Psoas muscle (tissue), 8 donors: Measurements from ENCODE around the gene FAM171A1. TPM values are rescaled to one million over a fixed set of nuclear protein-coding genes. Genes with fewer than 3 reads are reported as not detected.
"Not testable (repeated sequence)": the region's sequence is repeated elsewhere in the genome, so short reads cannot be mapped to it uniquely, and the experiment has no call there.

Source experiments
- ATAC-seq, 4 donors: fragments of 200-7000 bp; cut with Tn5 transposase; one replicate each; pipeline ENCODE4 v1.9.1; 2020; ENCODE audit warnings: moderate library complexity in 3 of 4, mild to moderate bottlenecking in 2 of 4
- DNase-seq, 2 donors: peaks; one replicate each; pipeline ENCODE4 v3.0.0-alpha.2; 2020
- H3K27ac ChIP-seq: fragments of 200-600 bp; one replicate; pipeline ENCODE4 v1.8.0; 2022
- H3K27me3 ChIP-seq, 3 donors: fragments of 200-600 bp in 1 of 3; one replicate each; pipeline versions ENCODE4 v1.6.1 to v1.8.0; 2013 to 2022; ENCODE audit warnings: low read length in 2 of 3, mild to moderate bottlenecking in 2 of 3, moderate library complexity in 1 of 3; ENCODE audit not compliant: insufficient read depth in 3 of 3
- H3K36me3 ChIP-seq, 2 donors: fragments of 200-600 bp in 1 of 2; one replicate each; pipeline versions ENCODE4 v1.6.1 to v1.8.0; 2013 to 2022; ENCODE audit warnings: low read depth in 1 of 2, mild to moderate bottlenecking in 1 of 2, moderate library complexity in 1 of 2; ENCODE audit not compliant: insufficient read depth in 1 of 2
- H3K4me1 ChIP-seq: fragments of 200-600 bp; one replicate; pipeline ENCODE4 v1.8.0; 2022
- H3K4me3 ChIP-seq: fragments of 200-600 bp; one replicate; pipeline ENCODE4 v1.8.0; 2022; ENCODE audit warnings: mild to moderate bottlenecking
- H3K9me3 ChIP-seq: fragments of 200-600 bp; one replicate; pipeline ENCODE4 v1.8.0; 2022
- CTCF ChIP-seq: fragments of 200-600 bp; IDR thresholded peaks from one replicate; pipeline ENCODE4 v1.8.0; 2022; ENCODE audit warnings: antibody characterized with exemption
- WGBS, 3 donors: extraction: QIAGEN DNeasy Blood & Tissue Kit; methylation state at CpG; one replicate each; pipeline versions ENCODE4 v1.1.6 to v1.1.7; 2013; 5-methylcytosine and 5-hydroxymethylcytosine counted together
- intact Hi-C, 2 donors: fragments of 100-400 bp; cut with DNase I; formaldehyde crosslinking; loops; one replicate each; pipeline versions ENCODE4 v1.11.0 to v1.14.2; 2022
- polyA plus RNA-seq, 3 donors: library from polyadenylated mRNA; stranded (reverse); fragments of 200-250 nt; gene quantifications; one replicate each; pipeline ENCODE4 v1.2.3, GENCODE V29; 2013
- total RNA-seq, 4 donors: library from RNA; stranded (reverse); fragmentation: NEBNext Ultra II Directional in 2 of 4; extraction: Animal tissue kit (Norgen Biotek cat#: 25700) in 2 of 4; gene quantifications; one replicate each; pipeline versions ENCODE4 v1.2.1 to v1.2.4, GENCODE V29; 2021 to 2023
- donor health status: healthy with polysubstance abuse.
- donor health status: DM: no; HTN: no; CAD: no; lungs with moderate emphysema.
- donor health status: Bipolar disorder and iron deficiency.
- donor health status: healthy.
- donor health status: DM: yes; HTN: yes; CAD: no.
- donor health status: DM: no; HTN: no; CAD: no.
- donor health status: DM: no; HTN: no; CAD: no.
- donor health status: DM: yes; HTN: yes; CAD: no.

Gene FAM171A1
- total and polyA plus RNA-seq, 7 donors = 3.9 to 10.5 (median 5.0) TPM

- no peak for DNase-seq
- TF ChIP-seq CTCF = no peak
- Histone ChIP-seq H3K4me1 (no peaks in the 10 kb centered on the region), H3K4me3 (no peak overlapping the region), H3K9me3 (no peaks in the 10 kb centered on the region), H3K36me3 (no peaks in the 10 kb centered on the region), H3K27me3 (no peaks in the 10 kb centered on the region), H3K27ac (no peak overlapping the region)
- no peak for ATAC-seq
- WGBS, 3 donors = 68 to 82% (median 70%) methylated on average over 1 of the region's 1 CpG
- intact Hi-C loops = no loop called here
Measured at GRCh38 chr10:15399060-15399661, 28.1 kb upstream of the FAM171A1 start.

- Histone ChIP-seq H3K9me3 (no peaks in the 10 kb centered on the region), H3K27ac (no peak overlapping the region), H3K27me3 (peaks cover 0 to 2% (median 0%) of the 10 kb centered on the region in 3 donors), H3K4me1 (no peaks in the 10 kb centered on the region), H3K4me3 (no peak overlapping the region), H3K36me3 (no peaks in the 10 kb centered on the region)
- 84 to 86% (median 85%) methylated on average over 3 of the region's 3 CpGs for WGBS, 3 donors
- intact Hi-C loops = no loop called here
- ATAC-seq (no peak), DNase-seq (no peak)
- TF ChIP-seq CTCF = no peak
Measured at GRCh38 chr10:15395935-15396334, 24.8 kb upstream of the FAM171A1 start.

DNA sequence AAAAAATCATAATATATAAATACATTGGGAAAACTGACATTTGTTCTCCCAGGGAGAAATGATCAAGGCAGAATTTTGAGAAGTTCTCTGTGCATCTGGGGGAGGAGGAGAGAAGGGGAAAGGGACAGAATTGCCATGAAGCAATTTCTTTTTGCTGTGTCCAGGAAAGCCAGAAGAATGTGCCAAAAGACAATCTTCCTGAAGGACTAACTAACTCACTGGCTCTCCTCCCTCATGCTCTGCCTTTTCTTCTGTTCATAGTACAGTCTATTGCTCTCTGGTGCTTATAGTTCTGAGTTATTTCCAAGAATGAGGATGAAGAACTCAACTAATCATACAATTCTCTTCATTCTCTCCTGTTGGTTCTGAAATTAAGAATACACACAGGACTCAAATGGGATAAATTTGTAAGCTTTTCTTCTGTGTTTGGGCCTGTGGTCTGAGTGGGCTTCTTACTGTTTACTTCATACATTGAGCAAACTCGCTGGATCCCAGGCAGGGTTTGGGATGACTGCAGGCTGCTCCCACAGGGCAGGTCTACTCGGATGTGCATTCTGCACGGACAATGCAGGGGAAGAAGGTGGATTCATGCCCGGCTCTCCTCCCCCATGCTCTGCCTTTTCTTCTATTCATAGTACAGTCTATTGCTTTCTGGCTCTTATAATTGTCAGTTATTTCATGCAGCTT lies 22.2 kb upstream of the FAM171A1 start:
- TF ChIP-seq CTCF = no peak
- Histone ChIP-seq H3K36me3 (no peaks in the 10 kb centered on the region), H3K9me3 (no peaks in the 10 kb centered on the region), H3K27ac (no peak overlapping the region), H3K4me3 (no peak overlapping the region), H3K4me1 (no peaks in the 10 kb centered on the region), H3K27me3 (peaks cover 0 to 2% (median 0%) of the 10 kb centered on the region in 3 donors)
- 52 to 66% (median 55%) methylated on average over 4 of the region's 4 CpGs for WGBS, 3 donors
- ATAC-seq (no peak), DNase-seq (no peak)
- intact Hi-C loops = no loop called here

GRCh38 chr10:15391491-15391890 lies 20.4 kb upstream of the FAM171A1 start:
- TF ChIP-seq CTCF = no peak
- H3K27ac ChIP-seq = no peak overlapping the region
- H3K4me3 ChIP-seq = no peak overlapping the region

DNA sequence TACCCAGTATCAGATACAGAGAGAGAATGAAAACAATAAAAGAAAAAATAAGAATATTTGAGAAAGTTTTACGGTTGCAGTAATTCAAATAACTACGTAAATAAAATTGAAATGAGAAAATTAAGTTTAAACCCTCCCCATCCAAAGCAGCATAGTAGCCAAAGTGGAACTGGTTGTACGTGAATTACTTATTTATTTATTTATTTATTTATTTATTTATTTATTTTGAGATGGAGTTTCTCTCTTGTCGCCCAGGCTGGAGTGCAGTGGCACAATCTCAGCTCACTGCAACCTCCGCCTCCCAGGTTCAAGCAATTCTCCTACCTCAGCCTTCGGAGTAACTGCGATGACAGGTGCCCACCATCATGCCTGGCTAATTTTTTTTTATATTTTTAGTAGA lies 17.1 kb upstream of the FAM171A1 start:
- H3K27me3 ChIP-seq, H3K36me3 ChIP-seq, intact Hi-C loops, H3K4me1 ChIP-seq, H3K27ac ChIP-seq, ATAC-seq, H3K9me3 ChIP-seq, DNase-seq, H3K4me3 ChIP-seq: not testable (repeated sequence)
- WGBS, 3 donors = 93 to 96% (median 94%) methylated on average over 7 of the region's 7 CpGs

More at GRCh38 chr10:15391491-15391890, 20.4 kb upstream of the FAM171A1 start:
- no peaks in the 10 kb centered on the region for H3K9me3 ChIP-seq
- DNase-seq (no peak), ATAC-seq (no peak)
- H3K27me3 ChIP-seq = peaks cover 0 to 2% (median 0%) of the 10 kb centered on the region in 3 donors
- H3K4me1 ChIP-seq = no peaks in the 10 kb centered on the region
- intact Hi-C loops = no loop called here
- H3K36me3 ChIP-seq = no peaks in the 10 kb centered on the region
- 72 to 80% (median 74%) methylated on average over 5 of the region's 5 CpGs for WGBS, 3 donors
